DOHH2 (cell line): ENCODE measurements around the gene RIPOR3.
"Not testable (repeated sequence)": the region's sequence is repeated elsewhere in the genome, so short reads cannot be mapped to it uniquely, and the experiment has no call there.

ENCODE experiments used
- H3F3A ChIP-seq: fragments of 200-600 bp; sonication (generic), shearing (Covaris generic); 2 replicates; pipeline ENCODE4 v1.6.0; 2016; ENCODE audit warnings: antibody characterized with exemption, mild to moderate bottlenecking; ENCODE audit not compliant: control insufficient read depth, insufficient read depth
- H3K27ac ChIP-seq: fragments of 200-600 bp; sonication (generic); 2 replicates; pipeline ENCODE4 v1.5.1; 2014; ENCODE audit warnings: low read depth, mild to moderate bottlenecking, low read length, moderate library complexity
- H3K27me3 ChIP-seq: fragments of 200-600 bp; sonication (generic); 2 replicates; pipeline ENCODE4 v1.6.1; 2014; ENCODE audit warnings: mild to moderate bottlenecking, low read length, mixed read lengths; ENCODE audit not compliant: control insufficient read depth
- H3K36me3 ChIP-seq: fragments of 200-600 bp; sonication (generic); 2 replicates; pipeline ENCODE4 v1.6.1; 2014; ENCODE audit warnings: mild to moderate bottlenecking, low read length, moderate library complexity, mixed read lengths; ENCODE audit not compliant: control insufficient read depth
- H3K4me1 ChIP-seq: fragments of 200-600 bp; sonication (generic); 2 replicates; pipeline ENCODE4 v1.6.1; 2014; ENCODE audit warnings: mild to moderate bottlenecking, low read length, mixed read lengths; ENCODE audit not compliant: control insufficient read depth
- H3K4me2 ChIP-seq: fragments of 200-600 bp; sonication (generic); 2 replicates; pipeline ENCODE4 v1.6.0; 2014; ENCODE audit warnings: mild to moderate bottlenecking, low read length, moderate library complexity
- H3K4me3 ChIP-seq: fragments of 200-600 bp; sonication (generic); 2 replicates; pipeline ENCODE4 v1.5.1; 2014; ENCODE audit warnings: mild to moderate bottlenecking, low read length, mixed read lengths
- H3K79me2 ChIP-seq: fragments of 200-600 bp; sonication (generic); 2 replicates; pipeline ENCODE4 v1.6.1; 2014; ENCODE audit warnings: mild to moderate bottlenecking, low read length, mixed read lengths; ENCODE audit not compliant: control insufficient read depth
- H3K9me2 ChIP-seq: fragments of 200-600 bp; sonication (generic); replicated peaks from 2 replicates; pipeline ENCODE4 v1.6.1; 2014; ENCODE audit warnings: mild to moderate bottlenecking, low read length, mixed read lengths; ENCODE audit not compliant: control insufficient read depth
- H3K9me3 ChIP-seq: fragments of 200-600 bp; sonication (generic); 2 replicates; pipeline ENCODE4 v1.6.1; 2014; ENCODE audit warnings: antibody characterized with exemption, low read length, mixed read lengths; ENCODE audit not compliant: control insufficient read depth, insufficient read depth
- H4K20me1 ChIP-seq: fragments of 200-600 bp; sonication (generic); 2 replicates; pipeline ENCODE4 v1.6.0; 2014; ENCODE audit warnings: low read depth, mild to moderate bottlenecking, antibody characterized with exemption, low read length, moderate library complexity; ENCODE audit not compliant: control insufficient read depth, insufficient read depth
- CTCF ChIP-seq: fragments of 200-600 bp; sonication (generic); IDR thresholded peaks from one replicate; pipeline ENCODE4 v1.5.1; 2014; ENCODE audit warnings: antibody characterized with exemption, mild to moderate bottlenecking, low read depth, low read length; ENCODE audit not compliant: poor library complexity, severe bottlenecking
- EZH2phosphoT487 ChIP-seq: fragments of 200-600 bp; sonication (generic); IDR thresholded peaks from 2 replicates; pipeline ENCODE4 v1.6.1; 2017; ENCODE audit warnings: borderline replicate concordance, mild to moderate bottlenecking, antibody characterized with exemption, low read length, moderate library complexity, mixed read lengths

Gene RIPOR3

GRCh38 chr20:50600281-50600895, 91.0 kb downstream of the RIPOR3 start:
- H3K27me3 ChIP-seq: peaks cover 35% of the 10 kb centered on the region
- H3K36me3 ChIP-seq: no peaks in the 10 kb centered on the region
- H4K20me1 ChIP-seq: no peaks in the 10 kb centered on the region
- no peak overlapping the region for H3K4me3 ChIP-seq
- H3K4me2 ChIP-seq: peak overlapping the region; percentile 30
- no peak overlapping the region for H3K27ac ChIP-seq
- no peak for TF ChIP-seq EZH2phosphoT487
- TF ChIP-seq CTCF: no peak
- H3K9me2 ChIP-seq: no peaks in the 10 kb centered on the region
- peaks cover 22% of the 10 kb centered on the region for H3K4me1 ChIP-seq
- no peaks in the 10 kb centered on the region for H3K79me2 ChIP-seq
- H3F3A ChIP-seq: no peaks in the 10 kb centered on the region; the same call in 1 of the 2 replicates
- H3K9me3 ChIP-seq: no peaks in the 10 kb centered on the region

- not testable (repeated sequence) for H4K20me1 ChIP-seq, H3K27ac ChIP-seq, H3K36me3 ChIP-seq, H3K9me3 ChIP-seq, H3F3A ChIP-seq, H3K9me2 ChIP-seq, H3K79me2 ChIP-seq, H3K4me2 ChIP-seq, H3K4me3 ChIP-seq
- Histone ChIP-seq H3K27me3 (peaks cover 47% of the 10 kb centered on the region), H3K4me1 (peaks cover 22% of the 10 kb centered on the region)
These were observed 92.6 kb downstream of the RIPOR3 start for GRCh38 chr20:50598768-50599167.

- no peak overlapping the region for H3K27ac ChIP-seq
- H3K79me2 ChIP-seq: no peaks in the 10 kb centered on the region
- H3K4me3 ChIP-seq: no peak overlapping the region
- no peaks in the 10 kb centered on the region for H3K9me2 ChIP-seq
- peaks cover 22% of the 10 kb centered on the region for H3K4me1 ChIP-seq
- TF ChIP-seq CTCF (no peak), EZH2phosphoT487 (no peak)
- H3K9me3 ChIP-seq: no peaks in the 10 kb centered on the region
- no peak overlapping the region for H3K4me2 ChIP-seq
- no peaks in the 10 kb centered on the region; the same call in 1 of the 2 replicates for H3F3A ChIP-seq
- H3K36me3 ChIP-seq: no peaks in the 10 kb centered on the region
- no peaks in the 10 kb centered on the region for H4K20me1 ChIP-seq
- peaks cover 47% of the 10 kb centered on the region for H3K27me3 ChIP-seq
These were observed 93.3 kb downstream of the RIPOR3 start for GRCh38 chr20:50598074-50598473.

- Histone ChIP-seq H3K4me1 (peaks cover 22% of the 10 kb centered on the region), H3K4me3 (no peak overlapping the region), H3K9me2 (no peaks in the 10 kb centered on the region), H3K79me2 (no peaks in the 10 kb centered on the region), H3K4me2 (no peak overlapping the region), H4K20me1 (no peaks in the 10 kb centered on the region), H3F3A (no peaks in the 10 kb centered on the region; the same call in 1 of the 2 replicates), H3K27ac (no peak overlapping the region), H3K9me3 (no peaks in the 10 kb centered on the region), H3K36me3 (no peaks in the 10 kb centered on the region), H3K27me3 (peaks cover 47% of the 10 kb centered on the region)
- TF ChIP-seq CTCF (no peak), EZH2phosphoT487 (no peak)
These were observed 93.9 kb downstream of the RIPOR3 start for GRCh38 chr20:50597406-50597969.
